ENCODE results near the gene KAT2A. TPM values are rescaled to one million over a fixed set of nuclear protein-coding genes. Genes with fewer than 3 reads are reported as not detected.

KAT2A gene
- 12.0 and 26.2 TPM in 2 replicates for total RNA-seq

DNA sequence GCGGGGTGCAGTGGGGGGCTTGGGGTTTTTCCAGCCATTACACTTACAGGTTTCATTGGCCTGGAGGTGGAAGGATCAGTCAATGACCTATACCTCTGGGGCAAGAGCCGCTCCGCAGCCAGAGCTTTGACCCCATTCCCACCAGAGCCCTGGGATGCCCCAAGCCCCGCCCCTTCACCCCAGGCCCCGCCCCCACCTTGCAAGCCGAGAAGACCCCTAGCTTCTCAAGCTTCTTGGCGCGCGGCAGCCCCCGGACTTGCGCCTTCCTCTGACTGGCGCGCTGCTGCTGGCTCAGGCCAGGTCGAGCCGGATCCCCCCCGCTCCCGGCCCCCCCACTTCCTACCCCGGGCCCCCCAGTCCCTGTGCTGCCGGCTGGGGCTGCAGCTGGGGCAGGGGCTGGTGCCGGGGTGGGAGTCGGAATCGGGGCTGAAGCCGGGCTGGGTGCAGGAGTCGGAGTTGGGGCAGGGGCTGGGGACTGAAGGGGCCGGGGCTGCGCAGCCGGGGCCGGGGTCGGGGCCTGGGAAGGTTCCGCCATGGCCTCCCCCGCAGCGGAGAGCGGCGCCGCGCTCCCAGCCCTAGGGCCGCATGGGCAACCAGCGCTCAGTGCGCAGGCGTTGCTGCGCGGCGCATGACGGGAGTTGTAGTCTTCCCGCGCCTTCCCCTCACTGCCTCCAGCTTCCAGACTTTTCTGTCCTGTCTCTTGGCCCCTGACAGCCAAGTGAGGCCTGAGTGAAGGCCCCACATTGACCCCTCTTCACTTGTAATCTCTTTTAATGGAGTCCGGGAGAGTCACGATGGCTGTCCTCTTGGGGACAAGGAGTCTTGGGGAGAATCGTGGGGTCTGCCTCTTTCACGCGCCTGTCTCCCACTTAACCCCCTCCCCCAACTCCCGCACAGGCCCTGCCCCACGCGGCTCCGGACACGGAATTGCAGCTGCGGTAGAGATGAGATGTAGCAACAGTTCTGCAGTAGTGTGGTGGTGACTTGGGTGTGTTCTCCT, at the start of gene KAT2A:
Gene KAT2A (minus strand): TSS at position 598 of the 1,000 bp plus-strand sequence. CDS start 63 bp downstream, at position 535.

DNA sequence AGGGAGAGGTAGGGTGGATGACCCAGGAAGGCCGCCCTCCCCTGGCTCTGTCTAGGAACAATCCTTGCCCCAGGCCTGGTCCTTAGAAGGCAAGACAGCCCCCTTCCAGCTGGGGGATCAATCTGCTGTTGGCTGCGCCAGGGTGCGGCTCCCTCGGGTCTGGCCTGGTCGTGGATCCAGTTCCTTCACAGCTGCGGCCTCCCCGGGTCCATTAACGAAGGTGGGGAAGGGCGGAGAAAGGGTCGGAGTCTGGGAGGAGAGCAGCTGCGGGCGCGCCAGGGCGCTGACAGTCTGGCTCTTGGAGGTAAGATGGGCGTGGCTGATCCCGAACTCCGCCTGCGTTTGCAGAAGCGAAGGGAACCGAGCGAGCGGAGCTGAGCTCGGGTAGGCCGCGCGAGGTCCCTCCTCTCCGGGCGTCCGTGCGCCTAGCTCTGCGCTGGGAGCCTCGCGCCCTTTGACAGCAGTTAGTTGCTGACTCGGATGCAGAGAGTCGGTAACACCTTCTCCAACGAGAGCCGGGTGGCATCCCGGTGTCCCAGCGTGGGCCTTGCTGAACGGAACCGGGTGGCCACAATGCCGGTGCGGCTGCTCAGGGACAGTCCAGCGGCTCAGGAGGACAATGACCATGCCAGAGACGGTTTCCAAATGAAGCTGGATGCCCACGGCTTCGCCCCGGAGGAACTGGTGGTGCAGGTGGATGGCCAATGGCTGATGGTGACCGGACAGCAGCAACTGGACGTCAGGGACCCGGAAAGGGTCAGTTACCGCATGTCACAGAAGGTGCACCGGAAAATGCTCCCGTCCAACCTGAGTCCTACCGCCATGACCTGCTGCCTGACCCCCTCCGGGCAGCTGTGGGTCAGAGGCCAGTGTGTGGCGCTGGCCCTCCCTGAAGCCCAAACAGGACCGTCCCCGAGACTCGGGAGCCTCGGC, 1.5 kb upstream of the KAT2A start, which contains the start of gene HSPB9:
Gene HSPB9 (plus strand): TSS at position 434 of the 933 bp plus-strand sequence. CDS start 47 bp downstream, at position 481.

DNA sequence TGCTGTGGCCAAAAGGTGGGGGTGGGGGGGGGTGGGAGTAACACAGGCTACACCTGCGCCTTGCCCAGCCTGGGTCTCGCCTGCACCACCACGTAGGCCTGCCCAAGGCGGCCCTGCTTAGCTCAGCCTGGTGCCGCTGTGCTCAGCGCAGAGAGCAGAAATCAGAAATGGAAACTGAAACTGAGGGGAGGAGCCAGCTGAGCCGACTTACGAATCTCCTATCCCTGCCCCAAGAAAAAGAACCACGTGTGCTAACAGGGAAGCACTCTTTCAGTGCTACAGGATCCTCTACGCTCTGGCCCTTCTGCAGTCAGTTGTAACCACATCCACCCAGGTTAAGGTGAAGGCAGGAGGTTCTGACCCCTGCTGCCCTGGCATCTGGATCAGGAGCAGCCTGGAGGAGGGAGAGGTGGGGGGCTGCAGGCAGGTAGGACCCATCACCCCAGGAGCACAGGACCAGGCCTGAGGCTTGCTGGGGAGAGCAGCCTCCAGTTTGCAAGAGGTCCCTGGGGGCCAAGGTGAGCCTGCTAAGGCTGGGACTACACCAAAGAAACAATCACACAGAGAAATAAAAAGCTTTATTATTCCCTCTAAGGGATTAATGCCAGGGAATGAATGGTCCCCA, 8.5 kb downstream of the KAT2A start, which contains the start of gene DHX58:
Gene DHX58 (minus strand): TSS at position 163 of the 625 bp plus-strand sequence. CDS start 822 bp downstream, outside the sequence.

DNA sequence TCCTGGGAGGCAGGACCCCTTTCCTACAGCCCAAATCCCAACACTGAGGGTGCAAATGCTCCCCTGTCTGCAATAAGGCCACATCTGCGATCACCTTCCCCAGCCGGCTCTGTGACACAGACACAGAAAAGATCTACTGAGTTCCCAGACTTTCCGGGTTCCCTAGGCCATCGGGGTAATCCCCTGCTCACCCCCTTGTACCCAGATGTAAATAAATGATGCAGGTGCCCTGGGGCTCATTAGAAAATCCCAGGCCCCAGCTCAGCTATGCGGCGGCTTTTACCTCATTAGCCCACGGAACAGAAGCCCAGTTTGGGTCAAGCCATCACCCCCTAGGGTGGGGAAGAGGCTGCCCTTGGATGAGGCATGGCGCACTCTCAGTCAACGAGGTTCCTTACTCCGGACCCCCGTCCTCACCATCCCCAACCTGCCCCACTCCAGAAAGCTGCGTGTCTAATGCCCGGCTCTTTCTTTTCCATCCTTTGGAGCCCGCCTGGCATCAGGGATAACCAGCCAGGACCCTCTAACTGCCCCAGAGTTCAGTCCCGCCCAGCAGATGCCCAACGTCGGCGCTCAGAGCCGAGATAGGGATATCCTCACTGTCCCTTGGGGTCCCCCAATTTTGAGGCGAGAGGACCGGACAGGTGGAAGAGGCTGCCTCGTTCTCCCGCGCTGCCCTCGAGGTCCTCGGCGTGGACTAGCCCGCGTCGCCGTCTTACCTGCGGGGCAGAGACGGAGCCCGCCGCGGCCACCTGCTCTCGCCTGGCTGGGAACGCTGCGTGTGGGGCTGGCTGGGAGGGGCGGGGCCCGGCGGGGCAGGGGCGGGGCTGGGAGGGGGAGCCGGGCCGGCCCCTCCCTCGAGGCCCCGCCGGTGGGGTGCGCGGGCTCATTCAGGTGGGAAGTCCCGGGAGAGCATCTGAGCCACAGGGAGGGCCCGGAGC, 23.2 kb downstream of the KAT2A start, which contains the start of gene ZNF385C:
Gene ZNF385C (minus strand): TSS at position 783 of the 941 bp plus-strand sequence. CDS start 35,417 bp downstream, outside the sequence.

Other genes with a start within 250 kb of the KAT2A start
- gene ACLY, start 202.4 kb downstream of the KAT2A start, total RNA-seq = 147 and 228 TPM in 2 replicates
- 0.68 and 1.3 TPM in 2 replicates for gene ODAD4, start 190.8 kb downstream of the KAT2A start, total RNA-seq
- gene CNP, start 154.6 kb downstream of the KAT2A start, total RNA-seq = 62.6 and 69.4 TPM in 2 replicates
- gene DNAJC7, start 103.9 kb downstream of the KAT2A start, total RNA-seq = 39.7 and 67.8 TPM in 2 replicates
- 41.5 and 65.0 TPM in 2 replicates for gene NKIRAS2, start 101.3 kb downstream of the KAT2A start, total RNA-seq
- 0.23 and 0.43 TPM in 2 replicates for gene C17orf113, start 70.8 kb downstream of the KAT2A start, total RNA-seq
- 0.60 TPM in 1 of 2 replicates, not detected in the other for gene ZNF385C, start 22.9 kb downstream of the KAT2A start, total RNA-seq
- 10.9 and 11.0 TPM in 2 replicates for gene DHX58, start 8.7 kb downstream of the KAT2A start, total RNA-seq
- gene HSPB9, start 1.4 kb upstream of the KAT2A start, total RNA-seq = not detected in 2 replicates
- gene RAB5C, start 33.6 kb upstream of the KAT2A start, total RNA-seq = 76.7 and 146 TPM in 2 replicates
- not detected in 2 replicates for gene KCNH4, start 59.8 kb upstream of the KAT2A start, total RNA-seq
- not detected in 2 replicates for gene HCRT, start 64.1 kb upstream of the KAT2A start, total RNA-seq
- gene GHDC, start 73.1 kb upstream of the KAT2A start, total RNA-seq = 11.7 and 18.6 TPM in 2 replicates
- gene STAT5B, start 155.0 kb upstream of the KAT2A start, total RNA-seq = 19.6 and 20.9 TPM in 2 replicates
- 28.2 and 31.7 TPM in 2 replicates for gene STAT5A, start 167.1 kb upstream of the KAT2A start, total RNA-seq

Data from pericardium fibroblast (primary cell).